Esophagus squamous epithelium (tissue), 4 donors: ENCODE data around the gene GADD45GIP1.

Source experiments
- CTCF ChIP-seq, 6 experiments: fragments of 450-650 bp in 4 of 6; fragments of 200-600 bp in 2 of 6; sonication (generic) in 2 of 6; IDR thresholded peaks; one replicate each; pipeline ENCODE4 v1.5.1; 2016 to 2019; ENCODE audit warnings: antibody characterized with exemption in 6 of 6, mild to moderate bottlenecking in 4 of 6, moderate library complexity in 4 of 6
- POLR2A ChIP-seq, 4 donors: fragments of 450-650 bp; IDR thresholded peaks; one replicate each; pipeline ENCODE4 v1.6.1; 2017; ENCODE audit warnings: antibody characterized with exemption in 4 of 4, mild to moderate bottlenecking in 4 of 4, moderate library complexity in 3 of 4

- TF ChIP-seq CTCF (IDR thresholded peaks at IDR 0.05) (no peak), POLR2A (IDR thresholded peaks at IDR 0.05) (no peak)
Measured at GRCh38 chr19:12946092-12946721, 10.8 kb downstream of the GADD45GIP1 start.
